HepG2 (cell line): ENCODE data around the gene VEGFB. TPM values are rescaled to one million over a fixed set of nuclear protein-coding genes. Genes with fewer than 3 reads are reported as not detected.

Experiments used
- ARNT2 ChIP-seq: sonication (generic); formaldehyde crosslinking; IDR thresholded peaks from 2 replicates; pipeline ENCODE4 v1.8.0; 2022; ENCODE audit warnings: mild to moderate bottlenecking, low read depth, missing genetic modification reagents, moderate library complexity
- GFI1 ChIP-seq: sonication (generic); formaldehyde crosslinking; IDR thresholded peaks from 2 replicates; pipeline ENCODE4 v1.5.0; 2020; ENCODE audit warnings: missing genetic modification reagents, mild to moderate bottlenecking, borderline replicate concordance
- GZF1 ChIP-seq: sonication (generic); formaldehyde crosslinking; IDR thresholded peaks from 2 replicates; pipeline ENCODE4 v1.5.1; 2020; ENCODE audit warnings: mild to moderate bottlenecking, missing genetic modification reagents
- MXI1 ChIP-seq: IDR thresholded peaks from 3 replicates; pipeline ENCODE4 v1.6.1; 2012; ENCODE audit warnings: low read depth, low read length, inconsistent platforms, borderline replicate concordance
- NR2F2 ChIP-seq: IDR thresholded peaks from 2 replicates; pipeline ENCODE4 v1.6.1; 2012; ENCODE audit warnings: low read depth, inconsistent platforms, borderline replicate concordance
- ZNF782 ChIP-seq: sonication (generic); formaldehyde crosslinking; IDR thresholded peaks from 2 replicates; pipeline ENCODE4 v1.4.0; 2020; ENCODE audit warnings: missing genetic modification reagents, mild to moderate bottlenecking, borderline replicate concordance
- polyA plus RNA-seq, 8 experiments: library from polyadenylated mRNA; depleted of rRNA in 3 of 8; stranded (reverse) in 7 of 8; unstranded in 1 of 8; fragments of >200 nt; fragmentation: Illumina TruSeq in 4 of 8; extraction: Trizol in 4 of 8; gene quantifications; 2 replicates each; pipeline versions ENCODE4 v1.2.1 to v1.2.3, GENCODE V29; 2011 to 2016; ENCODE audit warnings: low read depth in 4 of 8, missing spikeins in 1 of 8, mixed read lengths in 1 of 8; ENCODE audit not compliant: insufficient read depth in 1 of 8
- total RNA-seq, 5 experiments: library from RNA; depleted of rRNA; stranded (reverse); fragments of >200 nt; fragmentation: Illumina TruSeq; extraction: Trizol; gene quantifications; 2 replicates each; pipeline ENCODE4 v1.2.3, GENCODE V29; 2016; ENCODE audit warnings: low read depth in 1 of 5
- TF ChIP-seq, protein P1 (sequence below): sonication (generic); formaldehyde crosslinking; IDR thresholded peaks from 2 replicates; pipeline ENCODE4 v1.5.1; 2020; ENCODE audit warnings: mild to moderate bottlenecking, moderate library complexity, missing genetic modification reagents
- TF ChIP-seq, protein P2 (sequence below): sonication (generic); formaldehyde crosslinking; IDR thresholded peaks from 2 replicates; pipeline ENCODE4 v1.4.0; 2020; ENCODE audit warnings: missing genetic modification reagents
- TF ChIP-seq, protein P3 (sequence below): sonication (generic); formaldehyde crosslinking; IDR thresholded peaks from 2 replicates; pipeline ENCODE4 v1.9.0; 2021; ENCODE audit warnings: missing genetic modification reagents, borderline replicate concordance
- TF ChIP-seq, protein P4 (sequence below): sonication (generic); formaldehyde crosslinking; IDR thresholded peaks from 2 replicates; pipeline ENCODE4 v1.8.0; 2023; ENCODE audit warnings: mild to moderate bottlenecking, missing genetic modification reagents
- TF ChIP-seq, protein P5 (sequence below): IDR thresholded peaks from 2 replicates; pipeline ENCODE4 v1.4.0; 2020; ENCODE audit warnings: mild to moderate bottlenecking, missing genetic modification reagents
- TF ChIP-seq, protein P6 (sequence below): sonication (generic); formaldehyde crosslinking; conservative IDR thresholded peaks from 2 replicates; pipeline ENCODE4 v1.4.0; 2020; ENCODE audit warnings: mild to moderate bottlenecking, missing genetic modification reagents, moderate library complexity

The VEGFB gene
- total and polyA plus RNA-seq, 2 of the 13 experiments (the other 11 are each of a cell fraction or from before 2014, with no cell fraction given): 9.0 to 11.3 TPM

DNA sequence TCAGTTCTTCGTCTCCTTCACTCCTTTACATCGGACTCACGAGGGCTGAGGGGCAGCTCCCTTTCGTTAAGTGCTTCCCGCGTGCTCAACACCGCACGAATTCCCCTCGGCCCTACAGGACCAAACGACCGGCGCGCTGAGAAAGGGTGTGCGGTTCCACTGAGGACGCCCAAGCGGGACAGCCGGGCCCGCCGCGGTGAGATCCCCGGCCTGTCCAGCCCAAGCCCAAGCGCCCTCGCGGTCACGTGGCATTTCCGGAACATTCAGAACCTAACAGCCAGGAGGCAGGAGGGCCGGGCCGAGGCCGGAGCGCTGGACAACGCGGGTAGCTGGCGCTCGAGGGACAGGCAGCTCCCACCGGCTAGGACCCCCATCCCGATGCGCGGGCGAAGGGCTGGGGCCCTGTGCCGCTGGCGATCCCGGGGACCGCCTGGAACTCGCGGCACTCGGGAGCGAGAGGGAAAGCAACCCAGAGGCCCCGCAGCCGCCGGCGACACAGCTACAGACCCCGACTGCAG lies 49.1 kb upstream of the VEGFB start (continued):
- TF ChIP-seq, protein P1, sequence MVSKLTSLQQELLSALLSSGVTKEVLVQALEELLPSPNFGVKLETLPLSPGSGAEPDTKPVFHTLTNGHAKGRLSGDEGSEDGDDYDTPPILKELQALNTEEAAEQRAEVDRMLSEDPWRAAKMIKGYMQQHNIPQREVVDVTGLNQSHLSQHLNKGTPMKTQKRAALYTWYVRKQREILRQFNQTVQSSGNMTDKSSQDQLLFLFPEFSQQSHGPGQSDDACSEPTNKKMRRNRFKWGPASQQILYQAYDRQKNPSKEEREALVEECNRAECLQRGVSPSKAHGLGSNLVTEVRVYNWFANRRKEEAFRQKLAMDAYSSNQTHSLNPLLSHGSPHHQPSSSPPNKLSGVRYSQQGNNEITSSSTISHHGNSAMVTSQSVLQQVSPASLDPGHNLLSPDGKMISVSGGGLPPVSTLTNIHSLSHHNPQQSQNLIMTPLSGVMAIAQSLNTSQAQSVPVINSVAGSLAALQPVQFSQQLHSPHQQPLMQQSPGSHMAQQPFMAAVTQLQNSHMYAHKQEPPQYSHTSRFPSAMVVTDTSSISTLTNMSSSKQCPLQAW (CRISPR knock-in tag): no peak; the same call in 1 of the 2 replicates
- 0 out of 2 replicates have a peak, but pooled peaks have one; percentile 55 for TF ChIP-seq GZF1 (CRISPR knock-in tag)
- peak; percentile 64; the same call in 1 of the 3 replicates for TF ChIP-seq MXI1
- TF ChIP-seq ARNT2 (CRISPR knock-in tag): peak; percentile 93
- peak; percentile 98 for TF ChIP-seq ZNF782 (CRISPR knock-in tag)
- no peak; the same call in 1 of the 2 replicates for TF ChIP-seq NR2F2
- TF ChIP-seq, protein P2, sequence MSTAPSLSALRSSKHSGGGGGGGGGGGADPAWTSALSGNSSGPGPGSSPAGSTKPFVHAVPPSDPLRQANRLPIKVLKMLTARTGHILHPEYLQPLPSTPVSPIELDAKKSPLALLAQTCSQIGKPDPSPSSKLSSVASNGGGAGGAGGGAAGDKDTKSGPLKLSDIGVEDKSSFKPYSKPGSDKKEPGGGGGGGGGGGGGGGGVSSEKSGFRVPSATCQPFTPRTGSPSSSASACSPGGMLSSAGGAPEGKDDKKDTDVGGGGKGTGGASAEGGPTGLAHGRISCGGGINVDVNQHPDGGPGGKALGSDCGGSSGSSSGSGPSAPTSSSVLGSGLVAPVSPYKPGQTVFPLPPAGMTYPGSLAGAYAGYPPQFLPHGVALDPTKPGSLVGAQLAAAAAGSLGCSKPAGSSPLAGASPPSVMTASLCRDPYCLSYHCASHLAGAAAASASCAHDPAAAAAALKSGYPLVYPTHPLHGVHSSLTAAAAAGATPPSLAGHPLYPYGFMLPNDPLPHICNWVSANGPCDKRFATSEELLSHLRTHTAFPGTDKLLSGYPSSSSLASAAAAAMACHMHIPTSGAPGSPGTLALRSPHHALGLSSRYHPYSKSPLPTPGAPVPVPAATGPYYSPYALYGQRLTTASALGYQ (CRISPR knock-in tag): peak; percentile 36; the same call in 1 of the 2 replicates
- TF ChIP-seq, protein P3, sequence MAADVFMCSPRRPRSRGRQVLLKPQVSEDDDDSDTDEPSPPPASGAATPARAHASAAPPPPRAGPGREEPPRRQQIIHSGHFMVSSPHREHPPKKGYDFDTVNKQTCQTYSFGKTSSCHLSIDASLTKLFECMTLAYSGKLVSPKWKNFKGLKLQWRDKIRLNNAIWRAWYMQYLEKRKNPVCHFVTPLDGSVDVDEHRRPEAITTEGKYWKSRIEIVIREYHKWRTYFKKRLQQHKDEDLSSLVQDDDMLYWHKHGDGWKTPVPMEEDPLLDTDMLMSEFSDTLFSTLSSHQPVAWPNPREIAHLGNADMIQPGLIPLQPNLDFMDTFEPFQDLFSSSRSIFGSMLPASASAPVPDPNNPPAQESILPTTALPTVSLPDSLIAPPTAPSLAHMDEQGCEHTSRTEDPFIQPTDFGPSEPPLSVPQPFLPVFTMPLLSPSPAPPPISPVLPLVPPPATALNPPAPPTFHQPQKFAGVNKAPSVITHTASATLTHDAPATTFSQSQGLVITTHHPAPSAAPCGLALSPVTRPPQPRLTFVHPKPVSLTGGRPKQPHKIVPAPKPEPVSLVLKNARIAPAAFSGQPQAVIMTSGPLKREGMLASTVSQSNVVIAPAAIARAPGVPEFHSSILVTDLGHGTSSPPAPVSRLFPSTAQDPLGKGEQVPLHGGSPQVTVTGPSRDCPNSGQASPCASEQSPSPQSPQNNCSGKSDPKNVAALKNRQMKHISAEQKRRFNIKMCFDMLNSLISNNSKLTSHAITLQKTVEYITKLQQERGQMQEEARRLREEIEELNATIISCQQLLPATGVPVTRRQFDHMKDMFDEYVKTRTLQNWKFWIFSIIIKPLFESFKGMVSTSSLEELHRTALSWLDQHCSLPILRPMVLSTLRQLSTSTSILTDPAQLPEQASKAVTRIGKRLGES (CRISPR knock-in tag): 0 out of 2 replicates have a peak, but pooled peaks have one; percentile 40
- TF ChIP-seq, protein P4, sequence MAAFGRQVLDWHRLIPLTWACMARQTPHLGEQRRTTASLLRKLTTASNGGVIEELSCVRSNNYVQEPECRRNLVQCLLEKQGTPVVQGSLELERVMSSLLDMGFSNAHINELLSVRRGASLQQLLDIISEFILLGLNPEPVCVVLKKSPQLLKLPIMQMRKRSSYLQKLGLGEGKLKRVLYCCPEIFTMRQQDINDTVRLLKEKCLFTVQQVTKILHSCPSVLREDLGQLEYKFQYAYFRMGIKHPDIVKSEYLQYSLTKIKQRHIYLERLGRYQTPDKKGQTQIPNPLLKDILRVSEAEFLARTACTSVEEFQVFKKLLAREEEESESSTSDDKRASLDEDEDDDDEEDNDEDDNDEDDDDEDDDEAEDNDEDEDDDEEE (CRISPR knock-in tag): peak; percentile 99
- TF ChIP-seq, protein P5, sequence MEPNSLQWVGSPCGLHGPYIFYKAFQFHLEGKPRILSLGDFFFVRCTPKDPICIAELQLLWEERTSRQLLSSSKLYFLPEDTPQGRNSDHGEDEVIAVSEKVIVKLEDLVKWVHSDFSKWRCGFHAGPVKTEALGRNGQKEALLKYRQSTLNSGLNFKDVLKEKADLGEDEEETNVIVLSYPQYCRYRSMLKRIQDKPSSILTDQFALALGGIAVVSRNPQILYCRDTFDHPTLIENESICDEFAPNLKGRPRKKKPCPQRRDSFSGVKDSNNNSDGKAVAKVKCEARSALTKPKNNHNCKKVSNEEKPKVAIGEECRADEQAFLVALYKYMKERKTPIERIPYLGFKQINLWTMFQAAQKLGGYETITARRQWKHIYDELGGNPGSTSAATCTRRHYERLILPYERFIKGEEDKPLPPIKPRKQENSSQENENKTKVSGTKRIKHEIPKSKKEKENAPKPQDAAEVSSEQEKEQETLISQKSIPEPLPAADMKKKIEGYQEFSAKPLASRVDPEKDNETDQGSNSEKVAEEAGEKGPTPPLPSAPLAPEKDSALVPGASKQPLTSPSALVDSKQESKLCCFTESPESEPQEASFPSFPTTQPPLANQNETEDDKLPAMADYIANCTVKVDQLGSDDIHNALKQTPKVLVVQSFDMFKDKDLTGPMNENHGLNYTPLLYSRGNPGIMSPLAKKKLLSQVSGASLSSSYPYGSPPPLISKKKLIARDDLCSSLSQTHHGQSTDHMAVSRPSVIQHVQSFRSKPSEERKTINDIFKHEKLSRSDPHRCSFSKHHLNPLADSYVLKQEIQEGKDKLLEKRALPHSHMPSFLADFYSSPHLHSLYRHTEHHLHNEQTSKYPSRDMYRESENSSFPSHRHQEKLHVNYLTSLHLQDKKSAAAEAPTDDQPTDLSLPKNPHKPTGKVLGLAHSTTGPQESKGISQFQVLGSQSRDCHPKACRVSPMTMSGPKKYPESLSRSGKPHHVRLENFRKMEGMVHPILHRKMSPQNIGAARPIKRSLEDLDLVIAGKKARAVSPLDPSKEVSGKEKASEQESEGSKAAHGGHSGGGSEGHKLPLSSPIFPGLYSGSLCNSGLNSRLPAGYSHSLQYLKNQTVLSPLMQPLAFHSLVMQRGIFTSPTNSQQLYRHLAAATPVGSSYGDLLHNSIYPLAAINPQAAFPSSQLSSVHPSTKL (CRISPR knock-in tag): peak; percentile 76
- TF ChIP-seq, protein P6, sequence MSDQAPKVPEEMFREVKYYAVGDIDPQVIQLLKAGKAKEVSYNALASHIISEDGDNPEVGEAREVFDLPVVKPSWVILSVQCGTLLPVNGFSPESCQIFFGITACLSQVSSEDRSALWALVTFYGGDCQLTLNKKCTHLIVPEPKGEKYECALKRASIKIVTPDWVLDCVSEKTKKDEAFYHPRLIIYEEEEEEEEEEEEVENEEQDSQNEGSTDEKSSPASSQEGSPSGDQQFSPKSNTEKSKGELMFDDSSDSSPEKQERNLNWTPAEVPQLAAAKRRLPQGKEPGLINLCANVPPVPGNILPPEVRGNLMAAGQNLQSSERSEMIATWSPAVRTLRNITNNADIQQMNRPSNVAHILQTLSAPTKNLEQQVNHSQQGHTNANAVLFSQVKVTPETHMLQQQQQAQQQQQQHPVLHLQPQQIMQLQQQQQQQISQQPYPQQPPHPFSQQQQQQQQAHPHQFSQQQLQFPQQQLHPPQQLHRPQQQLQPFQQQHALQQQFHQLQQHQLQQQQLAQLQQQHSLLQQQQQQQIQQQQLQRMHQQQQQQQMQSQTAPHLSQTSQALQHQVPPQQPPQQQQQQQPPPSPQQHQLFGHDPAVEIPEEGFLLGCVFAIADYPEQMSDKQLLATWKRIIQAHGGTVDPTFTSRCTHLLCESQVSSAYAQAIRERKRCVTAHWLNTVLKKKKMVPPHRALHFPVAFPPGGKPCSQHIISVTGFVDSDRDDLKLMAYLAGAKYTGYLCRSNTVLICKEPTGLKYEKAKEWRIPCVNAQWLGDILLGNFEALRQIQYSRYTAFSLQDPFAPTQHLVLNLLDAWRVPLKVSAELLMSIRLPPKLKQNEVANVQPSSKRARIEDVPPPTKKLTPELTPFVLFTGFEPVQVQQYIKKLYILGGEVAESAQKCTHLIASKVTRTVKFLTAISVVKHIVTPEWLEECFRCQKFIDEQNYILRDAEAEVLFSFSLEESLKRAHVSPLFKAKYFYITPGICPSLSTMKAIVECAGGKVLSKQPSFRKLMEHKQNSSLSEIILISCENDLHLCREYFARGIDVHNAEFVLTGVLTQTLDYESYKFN (CRISPR knock-in tag): peak; percentile 58; the same call in 1 of the 2 replicates
- TF ChIP-seq GFI1 (CRISPR knock-in tag): peak; percentile 85
